ENCODE data around the gene CCSER1.
"Not testable (repeated sequence)": the region's sequence is repeated elsewhere in the genome, so short reads cannot be mapped to it uniquely, and the experiment has no call there.

The CCSER1 gene

DNA sequence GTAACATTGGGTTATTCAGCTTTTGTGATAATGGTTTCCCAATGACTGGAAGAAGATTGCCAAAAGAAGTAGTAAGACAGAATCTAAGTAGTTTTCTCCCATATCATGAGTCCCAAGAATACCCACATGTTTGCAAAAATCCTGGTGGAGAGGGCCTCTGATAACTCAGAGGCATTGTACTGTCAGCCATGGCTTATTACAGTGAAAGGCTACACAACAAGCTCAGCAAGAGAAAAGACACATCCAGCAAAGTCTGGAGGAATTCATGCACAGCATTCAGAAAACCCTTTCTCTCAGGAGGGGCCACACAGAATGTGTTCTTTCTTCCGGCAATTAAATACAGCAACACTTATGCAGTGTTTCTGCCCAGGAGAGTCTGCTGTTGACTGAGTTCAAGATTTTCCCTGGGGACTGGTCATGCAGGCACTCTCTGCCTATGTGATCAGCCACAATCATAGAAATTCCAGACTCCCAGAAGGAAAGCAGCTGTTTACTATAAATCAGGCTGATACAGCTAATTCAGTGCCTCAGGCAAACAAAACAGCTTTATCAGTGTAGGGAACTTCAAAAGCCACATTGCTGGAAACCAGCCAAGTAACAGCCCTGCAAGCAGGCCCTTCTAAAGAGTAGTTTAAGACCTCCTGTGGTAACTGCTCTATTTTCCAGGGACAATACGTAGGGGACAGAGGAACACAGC, 937.1 kb downstream of the CCSER1 start:
- DNase-seq (ENCODE audit: low read depth), result no peak

- no peak for DNase-seq (ENCODE audit: low read depth)
Measured at GRCh38 chr4:91065117-91065516, 937.9 kb downstream of the CCSER1 start.

DNA sequence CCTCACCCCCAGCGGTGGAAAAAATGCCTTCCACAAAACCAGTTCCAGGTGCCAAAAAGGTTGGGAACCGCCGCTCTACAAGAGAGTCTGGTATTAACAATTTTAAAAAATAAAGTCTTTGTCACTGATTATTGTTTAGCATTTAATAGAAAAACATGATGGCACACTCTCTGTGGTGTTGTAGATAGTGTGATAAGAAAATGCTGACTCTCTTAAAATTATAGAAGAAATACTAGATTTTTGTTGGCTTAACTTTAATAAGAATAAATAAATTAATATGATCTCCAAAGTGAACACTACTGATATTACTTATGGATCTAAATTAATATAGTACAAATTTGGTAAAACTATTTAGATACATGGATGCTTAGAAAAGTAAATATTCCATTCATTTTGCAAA, 943.5 kb downstream of the CCSER1 start:
- no peak for DNase-seq (ENCODE audit: low read depth)

GRCh38 chr4:91076147-91076546, 949.0 kb downstream of the CCSER1 start:
- DNase-seq (ENCODE audit: low read depth), result no peak

DNA sequence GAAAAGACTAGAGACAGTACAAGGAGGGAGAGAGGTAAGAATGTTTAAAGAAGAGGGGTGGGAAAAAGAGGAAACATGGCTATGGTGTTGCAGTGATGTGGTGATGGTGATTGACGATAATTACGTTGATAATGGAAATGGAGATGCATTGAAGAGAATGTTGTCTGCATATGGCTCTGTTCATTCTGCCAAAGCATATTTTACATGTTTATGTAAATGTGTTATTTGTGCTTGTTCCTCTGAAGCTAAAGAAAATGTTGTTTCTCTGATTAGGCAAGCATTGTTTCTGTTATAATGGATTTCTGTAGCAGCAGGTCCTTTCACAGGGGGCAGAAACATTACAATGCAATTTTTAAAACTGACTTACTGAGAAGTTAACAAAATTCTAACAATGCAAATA, 958.8 kb downstream of the CCSER1 start:
- no peak for DNase-seq (ENCODE audit: low read depth)

DNA sequence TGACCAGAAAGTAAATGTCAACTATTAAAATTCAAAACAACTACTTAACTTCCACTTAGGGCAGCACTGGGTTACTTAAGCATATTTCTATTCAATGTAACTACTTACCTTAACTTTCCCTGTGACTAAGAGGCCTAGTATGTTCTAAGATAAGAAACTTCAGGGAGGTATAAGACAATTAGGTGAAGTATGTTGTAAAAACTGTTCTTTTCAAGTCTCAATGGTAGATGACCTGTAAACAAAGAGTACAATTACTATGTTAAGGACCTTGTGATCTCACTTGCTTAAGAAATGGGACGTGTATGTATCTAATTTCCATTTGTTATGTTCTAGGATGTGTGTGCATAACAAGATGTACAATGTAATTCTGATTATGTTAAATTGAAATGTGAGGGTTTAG, 960.5 kb downstream of the CCSER1 start:
- no peak for DNase-seq (ENCODE audit: low read depth)

GRCh38 chr4:91089178-91089577, 962.0 kb downstream of the CCSER1 start:
- no peak for DNase-seq (ENCODE audit: low read depth)

DNA sequence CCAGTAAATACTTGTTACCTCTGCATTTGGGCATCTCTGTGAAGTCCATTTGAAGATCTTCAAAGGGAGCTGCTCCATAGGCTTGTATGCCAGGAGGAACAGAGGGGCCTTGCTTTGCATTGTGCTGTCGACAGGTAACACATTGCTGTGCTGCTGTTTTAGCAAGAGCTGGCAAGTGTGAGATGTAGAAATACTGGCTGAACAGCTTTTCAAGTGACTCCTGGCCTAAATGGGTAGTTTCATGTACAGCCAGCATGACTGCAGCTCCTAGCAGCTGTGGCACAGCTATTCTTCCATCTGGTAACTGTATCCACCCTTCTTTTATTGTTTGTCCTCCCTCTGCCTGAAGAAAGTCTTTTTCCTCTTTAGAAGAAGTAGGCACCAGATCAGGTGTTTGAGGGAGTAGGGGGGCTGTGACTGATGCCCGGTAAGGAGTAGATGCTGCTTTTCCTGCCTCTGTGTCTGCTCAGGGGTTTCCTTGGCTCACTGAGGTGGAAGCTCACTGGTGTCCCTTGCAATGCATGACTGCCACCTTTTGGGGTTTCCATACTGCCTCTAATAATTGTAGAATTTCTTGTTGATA, 965.3 kb downstream of the CCSER1 start:
- no peak for DNase-seq (ENCODE audit: low read depth)

DNA sequence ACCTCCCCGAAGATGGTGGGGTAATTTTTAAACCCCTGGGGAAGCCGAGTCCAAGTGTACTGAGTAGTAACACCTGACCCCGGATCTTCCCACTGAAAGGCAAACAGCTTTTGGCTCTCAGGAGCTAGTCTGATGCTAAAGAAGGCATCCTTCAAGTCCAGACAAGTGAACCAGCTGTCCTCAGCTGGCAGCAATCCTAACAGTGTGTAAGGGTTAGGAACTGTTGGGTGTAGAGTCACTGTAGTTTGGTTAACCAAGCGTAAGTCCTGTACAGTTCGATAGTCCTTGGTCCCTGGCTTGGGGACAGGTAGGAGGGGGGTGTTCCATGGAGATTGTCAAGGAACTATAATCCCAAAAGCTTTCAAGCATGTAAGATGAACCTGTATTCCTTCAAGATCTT, 967.0 kb downstream of the CCSER1 start:
- not testable (repeated sequence) for DNase-seq (ENCODE audit: low read depth)

DNA sequence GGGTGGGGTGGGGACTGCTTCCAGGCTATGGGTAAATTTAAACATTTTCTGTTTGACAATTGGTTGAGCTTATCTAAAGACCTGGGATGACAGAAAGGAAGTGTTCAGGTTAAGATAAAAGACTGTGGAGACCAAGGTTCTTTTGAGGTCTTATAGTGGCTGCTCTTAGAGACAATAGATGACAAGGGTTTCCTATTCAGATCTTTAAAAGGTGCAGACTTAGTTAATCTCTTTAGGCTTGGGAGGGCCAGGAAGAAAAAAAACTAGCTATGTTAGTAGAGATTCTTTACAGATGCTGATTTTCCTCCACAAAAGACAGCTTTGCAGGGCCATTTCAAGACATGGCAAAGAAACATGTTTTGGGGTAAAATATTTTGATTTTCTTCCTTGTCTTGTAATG, 972.5 kb downstream of the CCSER1 start:
- DNase-seq (ENCODE audit: low read depth), result no peak

DNA sequence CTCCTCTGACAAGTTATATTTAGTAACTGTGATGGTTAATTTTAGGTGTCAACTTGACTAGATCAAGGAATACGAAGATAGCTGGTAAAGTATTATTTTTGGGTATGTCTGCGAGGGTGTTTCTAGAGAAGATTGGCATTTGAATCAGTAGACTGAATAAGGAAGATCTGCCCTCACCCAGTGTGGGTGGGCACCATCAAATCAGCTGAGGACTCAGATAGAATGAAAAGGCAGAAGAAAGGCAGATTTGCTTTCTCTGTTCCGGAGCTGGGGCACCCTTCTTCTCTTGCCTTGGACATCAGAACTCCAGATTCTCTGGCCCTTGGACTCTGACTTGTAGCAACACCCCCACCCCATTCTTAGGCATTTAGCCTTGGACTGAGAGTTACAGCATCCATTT, 981.6 kb downstream of the CCSER1 start:
- no peak for DNase-seq (ENCODE audit: low read depth)

GRCh38 chr4:91111556-91111955, 984.4 kb downstream of the CCSER1 start:
- no peak for DNase-seq (ENCODE audit: low read depth)

- no peak for DNase-seq (ENCODE audit: low read depth)
Measured at GRCh38 chr4:91113130-91113706, 986.0 kb downstream of the CCSER1 start.

DNA sequence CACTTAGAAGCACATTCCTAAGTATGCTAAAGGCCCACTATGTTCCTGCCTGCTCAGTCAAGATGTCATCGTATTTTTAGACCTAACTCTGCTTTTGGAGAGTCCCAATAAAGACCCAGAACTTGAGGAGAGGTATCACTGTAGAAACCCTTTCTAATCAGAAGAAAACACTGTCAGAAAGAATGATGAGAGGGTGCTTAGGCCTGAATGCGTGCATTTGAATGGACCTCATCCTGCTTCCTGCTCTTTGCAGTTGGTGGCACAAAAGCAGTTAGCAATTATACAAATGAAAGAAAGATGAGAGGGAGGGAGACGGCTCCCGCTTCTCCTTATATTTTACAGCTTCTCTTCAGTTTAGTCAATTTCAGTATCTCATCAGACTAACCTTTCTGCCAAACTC, 987.2 kb downstream of the CCSER1 start:
- DNase-seq (ENCODE audit: low read depth), result no peak

DNA sequence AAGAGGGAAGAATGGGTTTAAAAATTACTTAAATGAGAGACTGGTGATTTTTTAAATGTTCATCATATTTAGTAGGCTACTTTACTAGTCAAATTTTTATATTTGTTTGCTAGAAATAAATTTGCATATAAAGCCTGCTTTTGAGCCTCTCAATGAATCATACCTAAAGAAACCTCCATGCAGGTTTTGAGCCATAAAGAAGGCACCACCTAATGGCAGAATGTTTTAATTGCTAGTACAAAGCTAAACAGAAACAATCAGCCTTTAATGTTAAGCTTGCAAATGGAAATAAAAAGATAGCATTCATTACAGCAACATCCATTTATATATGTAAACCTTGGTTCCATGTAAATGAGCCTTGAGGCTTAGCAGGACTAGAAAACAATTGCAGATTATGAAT, 989.7 kb downstream of the CCSER1 start:
- no peak for DNase-seq (ENCODE audit: low read depth)

DNA sequence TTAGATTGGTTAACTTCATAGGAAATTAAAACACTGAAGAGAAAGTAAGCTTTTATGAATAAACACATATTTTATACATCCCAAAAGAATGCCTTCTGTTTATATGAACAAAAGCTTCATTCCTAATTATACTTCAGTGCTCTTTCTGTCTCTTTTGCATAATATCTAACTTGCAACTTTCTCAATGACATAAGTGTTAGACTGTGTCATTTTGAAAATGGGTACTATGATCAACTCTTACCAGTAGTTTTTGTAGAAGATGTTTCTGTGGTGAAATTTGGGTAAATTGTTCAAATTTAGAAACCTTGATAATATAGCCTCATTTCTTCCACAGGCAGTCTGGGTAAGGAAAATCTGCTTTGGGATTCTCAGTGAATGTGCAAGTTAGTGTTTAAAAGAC, 991.4 kb downstream of the CCSER1 start:
- no peak for DNase-seq (ENCODE audit: low read depth)

- DNase-seq (ENCODE audit: low read depth), result no peak
Measured at GRCh38 chr4:91123742-91124141, 996.5 kb downstream of the CCSER1 start.

DNA sequence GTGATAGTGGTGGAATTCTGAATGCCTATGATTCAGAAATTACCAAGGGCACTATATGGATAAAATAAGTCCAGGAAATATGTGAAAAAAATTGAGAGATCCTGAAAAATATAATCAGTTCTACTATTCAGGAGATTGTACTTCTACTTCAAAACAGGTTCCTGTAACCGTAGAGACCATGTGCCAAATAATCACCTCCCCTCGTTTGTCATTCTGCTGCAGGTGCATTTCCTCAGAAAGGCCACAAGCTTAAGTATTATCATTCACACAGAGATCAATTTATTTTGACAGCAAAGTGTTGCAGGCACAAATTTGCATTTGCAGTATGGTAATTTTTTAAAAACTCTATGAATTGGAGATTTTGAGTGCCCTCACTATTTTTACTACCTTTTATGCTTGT, 1000.0 kb downstream of the CCSER1 start:
- no peak for DNase-seq (ENCODE audit: low read depth)

DNA sequence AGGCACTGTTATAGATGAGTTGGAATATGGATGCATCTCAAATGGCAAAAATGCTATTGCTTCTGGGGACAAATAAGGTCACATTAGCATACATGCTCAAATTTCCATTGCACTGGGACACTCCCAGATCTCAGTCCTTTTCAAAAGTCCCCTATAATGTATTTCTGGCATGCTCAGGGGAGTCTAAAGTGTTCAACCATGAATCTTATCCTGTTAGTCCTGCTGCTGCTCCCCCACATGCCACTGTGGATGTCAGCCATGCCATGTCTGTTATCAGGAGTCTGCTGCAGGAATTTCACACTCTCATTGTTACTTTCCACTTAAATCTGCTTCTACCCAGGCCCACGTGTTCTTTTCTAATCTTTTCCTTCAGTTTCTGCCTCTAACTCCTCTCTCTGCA, 1000.6 kb downstream of the CCSER1 start:
- DNase-seq (ENCODE audit: low read depth), result no peak

DNA sequence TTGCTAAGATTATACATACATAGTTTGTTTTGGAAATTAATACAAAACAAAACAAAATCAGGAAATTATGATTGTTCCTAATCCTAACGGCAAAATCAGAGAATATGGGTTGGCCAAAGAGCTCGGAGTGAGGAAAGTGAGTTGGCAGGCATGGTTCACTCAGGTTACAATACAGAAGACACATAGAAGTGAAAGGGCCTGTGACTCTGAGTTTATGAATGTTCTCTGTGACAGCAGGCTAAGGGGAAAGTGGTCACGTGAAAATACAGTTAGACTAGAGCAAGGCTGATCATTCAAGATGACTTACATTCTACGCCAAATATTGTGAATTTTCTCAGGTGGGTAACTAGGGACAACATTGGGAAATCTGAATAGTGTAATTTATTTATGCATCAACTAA, 1001.3 kb downstream of the CCSER1 start:
- no peak for DNase-seq (ENCODE audit: low read depth)

DNA sequence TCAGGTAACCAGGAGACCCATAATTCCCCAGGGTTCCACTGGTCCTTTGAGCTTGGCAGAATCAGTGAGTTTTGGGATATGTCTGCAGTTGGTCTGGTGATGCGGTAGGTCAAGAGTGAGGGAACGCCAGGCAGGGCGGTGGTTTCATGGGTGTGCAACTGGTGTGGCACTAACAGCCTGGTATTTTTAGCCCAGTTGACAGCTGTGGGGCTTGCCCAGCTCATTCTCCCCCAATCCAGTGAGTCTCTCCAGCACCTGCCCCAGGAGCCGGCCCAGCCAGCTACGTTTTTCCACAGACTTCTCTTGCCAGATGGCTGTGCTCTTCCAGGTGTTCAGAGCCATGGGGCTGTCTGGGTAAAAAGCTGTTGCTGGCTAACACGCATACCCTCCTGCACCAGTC, 1019.9 kb downstream of the CCSER1 start:
- DNase-seq (ENCODE audit: low read depth), result no peak

- DNase-seq (ENCODE audit: low read depth), result not testable (repeated sequence)
Measured at GRCh38 chr4:91154041-91154440, 1026.8 kb downstream of the CCSER1 start.

DNA sequence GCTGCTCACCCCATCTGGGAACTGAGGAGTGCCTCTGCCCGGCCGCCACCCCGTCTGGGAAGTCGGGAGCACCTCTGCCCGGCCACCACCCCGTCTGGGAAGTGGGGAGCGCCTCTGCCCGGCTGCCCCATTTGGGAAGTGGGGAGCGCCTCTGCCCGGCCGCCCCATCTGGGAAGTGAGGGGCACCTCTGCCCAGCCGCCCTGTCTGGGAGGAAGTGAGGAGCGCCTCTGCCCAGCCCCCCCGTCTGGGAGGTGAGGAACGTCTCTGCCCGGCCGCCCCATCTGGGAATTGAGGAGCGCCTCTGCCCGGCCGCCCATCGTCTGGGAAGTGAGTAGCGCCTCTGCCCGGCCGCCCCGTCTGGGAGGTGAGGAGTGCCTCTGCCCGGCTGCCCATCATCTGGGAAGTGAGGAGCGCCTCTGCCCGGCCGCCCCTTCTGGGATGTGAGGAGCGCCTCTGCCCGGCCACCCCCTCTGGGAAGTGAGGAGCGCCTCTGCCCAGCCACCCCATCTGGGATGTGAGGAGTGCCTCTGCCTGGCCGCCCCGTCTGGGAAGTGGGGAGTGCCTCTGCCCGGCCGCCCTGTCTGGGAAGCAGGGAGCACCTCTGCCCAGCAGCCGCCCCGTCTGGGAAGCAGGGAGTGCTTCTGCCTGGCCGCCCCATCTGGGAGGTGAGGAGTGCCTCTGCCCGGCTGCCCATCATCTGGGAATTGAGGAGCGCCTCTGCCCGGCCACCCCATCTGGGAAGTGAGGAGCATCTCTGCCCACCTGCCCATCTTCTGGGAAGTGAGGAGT, 1040.9 kb downstream of the CCSER1 start:
- DNase-seq (ENCODE audit: low read depth), result not testable (repeated sequence)
